SK-N-SH (cell line): ENCODE results near the gene BCAS2. TPM values are rescaled to one million over a fixed set of nuclear protein-coding genes. Genes with fewer than 3 reads are reported as not detected.

Source experiments
- CTCF ChIA-PET: fragments of 300-600, 350-600 bp; formaldehyde crosslinking; extraction: SDS; loops from one replicate; lab custom pipeline; 2021; lab: Yijun Ruan, JAX
- POLR2A ChIA-PET: fragments of 350-600 bp; sonication (Branson Sonifier 250); formaldehyde crosslinking; extraction: SDS; loops from one replicate; lab custom pipeline; 2020; ENCODE audit warnings: antibody characterized with exemption, inconsistent platforms; lab: Yijun Ruan, JAX
- DNase-seq: peaks from one replicate; pipeline ENCODE4 v3.0.0; 2012
- H2AFZ ChIP-seq: fragments of 200-600 bp; sonication (generic); 2 replicates; pipeline ENCODE4 v1.8.1; 2016; ENCODE audit warnings: antibody characterized with exemption, mild to moderate bottlenecking, low read depth
- H3F3A ChIP-seq: fragments of 200-600 bp; sonication (generic); replicated peaks from 2 replicates; pipeline ENCODE3; 2016; ENCODE audit warnings: antibody characterized with exemption, mild to moderate bottlenecking; ENCODE audit not compliant: insufficient read depth
- H3K27ac ChIP-seq, 2 experiments: fragments of 200-500 bp in 1 of 2; fragments of 200-600 bp in 1 of 2; sonication (Bioruptor generic) in 1 of 2; sonication (generic), shearing (Covaris generic) in 1 of 2; 2 replicates each; pipeline versions ENCODE4 v1.5.1 to v1.6.1; 2014 to 2016; ENCODE audit warnings: low read depth in 2 of 2, inconsistent platforms in 1 of 2, low read length in 1 of 2, mild to moderate bottlenecking in 1 of 2, mixed read lengths in 1 of 2
- H3K27me3 ChIP-seq: fragments of 200-600 bp; sonication (generic), shearing (Covaris generic); 2 replicates; pipeline ENCODE4 v1.6.1; 2016; ENCODE audit warnings: mixed run types; ENCODE audit not compliant: insufficient read depth
- H3K36me3 ChIP-seq, 2 experiments: fragments of 200-500 bp in 1 of 2; fragments of 200-600 bp in 1 of 2; sonication (Bioruptor generic) in 1 of 2; sonication (generic) in 1 of 2; replicated peaks in 1 of 2; 2 replicates each; pipeline versions ENCODE3 to v1.5.1; 2014 to 2016; ENCODE audit warnings: low read length in 1 of 2, mild to moderate bottlenecking in 1 of 2; ENCODE audit not compliant: insufficient read depth in 2 of 2, control insufficient read depth in 1 of 2
- H3K4me1 ChIP-seq, 2 experiments: fragments of 200-500 bp in 1 of 2; fragments of 200-600 bp in 1 of 2; sonication (Bioruptor generic) in 1 of 2; sonication (generic), shearing (Covaris generic) in 1 of 2; 2 replicates each; pipeline versions ENCODE4 v1.5.1 to v1.6.1; 2014 to 2016; ENCODE audit warnings: low read depth in 1 of 2, low read length in 1 of 2, mixed run types in 1 of 2; ENCODE audit not compliant: insufficient read depth in 2 of 2, control insufficient read depth in 1 of 2
- H3K4me2 ChIP-seq: fragments of 200-600 bp; sonication (generic), shearing (Covaris generic); 2 replicates; pipeline ENCODE4 v1.6.1; 2017; ENCODE audit warnings: mixed run types
- H3K4me3 ChIP-seq, 2 experiments: fragments of 200-500 bp in 1 of 2; fragments of 200-600 bp in 1 of 2; sonication (Bioruptor generic) in 1 of 2; sonication (generic), shearing (Covaris generic) in 1 of 2; 2 replicates each; pipeline versions ENCODE4 v1.5.1 to v1.8.1; 2014 to 2016; ENCODE audit warnings: low read depth in 2 of 2, inconsistent platforms in 1 of 2, low read length in 1 of 2, mild to moderate bottlenecking in 1 of 2, mixed read lengths in 1 of 2, moderate library complexity in 1 of 2
- H3K79me2 ChIP-seq: fragments of 200-600 bp; sonication (generic); 2 replicates; pipeline ENCODE4 v1.8.1; 2017; ENCODE audit warnings: mild to moderate bottlenecking; ENCODE audit not compliant: insufficient read depth
- H3K9ac ChIP-seq: fragments of 200-600 bp; sonication (generic); 2 replicates; pipeline ENCODE4 v1.6.1; 2017; ENCODE audit warnings: mixed run types
- H3K9me2 ChIP-seq: fragments of 200-600 bp; sonication (generic); 2 replicates; pipeline ENCODE4 v1.6.1; 2017; ENCODE audit warnings: mixed run types
- H3K9me3 ChIP-seq: fragments of 200-600 bp; sonication (generic); 2 replicates; pipeline ENCODE4 v1.6.1; 2017; ENCODE audit warnings: mixed run types, mild to moderate bottlenecking, moderate library complexity
- H4K20me1 ChIP-seq: fragments of 200-600 bp; sonication (generic); 2 replicates; pipeline ENCODE4 v1.6.1; 2017; ENCODE audit warnings: mild to moderate bottlenecking, mixed run types; ENCODE audit not compliant: insufficient read depth
- CHD2 ChIP-seq: fragments of 150-350 bp; IDR thresholded peaks from 2 replicates; pipeline ENCODE4 v1.6.1; 2018; ENCODE audit warnings: low read length; ENCODE audit not compliant: partially characterized antibody
- CTCF ChIP-seq: fragments of 200-600 bp; sonication (generic); IDR thresholded peaks from 2 replicates; pipeline ENCODE4 v1.6.1; 2017; ENCODE audit warnings: antibody characterized with exemption, mild to moderate bottlenecking, moderate library complexity
- ELF1 ChIP-seq: IDR thresholded peaks from 2 replicates; pipeline ENCODE4 v1.4.0; 2012
- EZH2phosphoT487 ChIP-seq: fragments of 200-600 bp; sonication (generic); IDR thresholded peaks from 2 replicates; pipeline ENCODE4 v1.6.1; 2017; ENCODE audit warnings: low read depth, mixed run types, mild to moderate bottlenecking, antibody characterized with exemption, moderate library complexity, borderline replicate concordance
- FOSL2 ChIP-seq: IDR thresholded peaks from 2 replicates; pipeline ENCODE4 v1.4.0; 2012; ENCODE audit warnings: low read depth, mild to moderate bottlenecking, moderate library complexity, borderline replicate concordance
- GABPA ChIP-seq: IDR thresholded peaks from 2 replicates; pipeline ENCODE4 v1.4.0; 2012; ENCODE audit warnings: low read depth, mild to moderate bottlenecking
- GATA2 ChIP-seq: sonication (generic); formaldehyde crosslinking; IDR thresholded peaks from 2 replicates; pipeline ENCODE4 v1.5.0; 2020; ENCODE audit warnings: mild to moderate bottlenecking, missing genetic modification reagents
- IRF3 ChIP-seq: fragments of 150-350 bp; IDR thresholded peaks from 2 replicates; pipeline ENCODE4 v1.6.1; 2016; ENCODE audit warnings: mild to moderate bottlenecking, low read depth, low read length
- MAX ChIP-seq: IDR thresholded peaks from 2 replicates; pipeline ENCODE4 v1.4.0; 2012; ENCODE audit warnings: low read depth
- NRF1 ChIP-seq: IDR thresholded peaks from 2 replicates; pipeline ENCODE4 v1.6.1; 2012; ENCODE audit warnings: low read depth, mild to moderate bottlenecking, low read length
- RFX5 ChIP-seq: IDR thresholded peaks from 2 replicates; pipeline ENCODE4 v1.6.1; 2012; ENCODE audit warnings: mild to moderate bottlenecking, improper control_type of control experiment, low read length
- RXRA ChIP-seq: IDR thresholded peaks from 2 replicates; pipeline ENCODE4 v1.4.0; 2012; ENCODE audit warnings: low read depth, mild to moderate bottlenecking, borderline replicate concordance
- SIN3A ChIP-seq: IDR thresholded peaks from 2 replicates; pipeline ENCODE4 v1.6.1; 2012; ENCODE audit warnings: low read depth, mild to moderate bottlenecking, low read length, moderate library complexity, borderline replicate concordance
- SMC3 ChIP-seq: IDR thresholded peaks from 2 replicates; pipeline ENCODE4 v1.6.1; 2012; ENCODE audit warnings: low read depth, low read length, improper control_type of control experiment
- YY1 ChIP-seq: IDR thresholded peaks from 2 replicates; pipeline ENCODE4 v1.4.0; 2012; ENCODE audit warnings: low read depth, mild to moderate bottlenecking
- ZBTB33 ChIP-seq: IDR thresholded peaks from 2 replicates; pipeline ENCODE4 v1.4.0; 2012; ENCODE audit warnings: low read depth, borderline replicate concordance
- WGBS: methylation state at CpG from one replicate; pipeline ENCODE4 v1.1.6; 2017; ENCODE audit warnings: low lambda C conversion rate; 5-methylcytosine and 5-hydroxymethylcytosine counted together
- polyA plus RNA-seq, 3 experiments: library from polyadenylated mRNA; depleted of rRNA; stranded (reverse); fragments of >200 nt; gene quantifications; 2 replicates each; pipeline ENCODE4 v1.2.3, GENCODE V29; 2012

Gene BCAS2
- polyA plus RNA-seq, 1 of the 3 experiments (the other 2 are of a cell fraction): 19.6 TPM

- Histone ChIP-seq H3K4me3 (no peak overlapping the region), H3K27me3 (no peaks in the 10 kb centered on the region), H3K4me2 (no peak overlapping the region), H3K9me3 (no peaks in the 10 kb centered on the region), H3K9me2 (no peaks in the 10 kb centered on the region), H3K4me1 (no peaks in the 10 kb centered on the region), H3K79me2 (no peaks in the 10 kb centered on the region), H3F3A (no peaks in the 10 kb centered on the region), H4K20me1 (no peaks in the 10 kb centered on the region), H3K9ac (no peak overlapping the region), H3K36me3 (no peaks in the 10 kb centered on the region), H3K27ac (no peak overlapping the region), H2AFZ (no peak overlapping the region)
- WGBS: 49% methylated on average over 2 of the region's 2 CpGs
- CTCF ChIA-PET: no interaction called here
- POLR2A ChIA-PET: no interaction called here
- TF ChIP-seq GABPA (no peak), IRF3 (no peak), NRF1 (no peak), MAX (no peak), RFX5 (no peak), RXRA (no peak), YY1 (no peak)
- DNase-seq: no peak
Measured at GRCh38 chr1:114545796-114546195, 35.6 kb downstream of the BCAS2 start.

- POLR2A ChIA-PET: no interaction called here
- TF ChIP-seq GATA2 (CRISPR knock-in tag) (no peak), ELF1 (no peak), SIN3A (no peak), YY1 (no peak), CTCF (no peak), EZH2phosphoT487 (no peak), ZBTB33 (no peak), FOSL2 (no peak), SMC3 (no peak), CHD2 (no peak)
Measured at GRCh38 chr1:114545315-114545714, 36.1 kb downstream of the BCAS2 start.

More at GRCh38 chr1:114545315-114545714, 36.1 kb downstream of the BCAS2 start:
- Histone ChIP-seq H3K79me2 (no peaks in the 10 kb centered on the region), H3K4me2 (no peak overlapping the region), H3K4me1 (no peaks in the 10 kb centered on the region), H3K9ac (no peak overlapping the region), H3K27ac (no peak overlapping the region), H3K9me3 (no peaks in the 10 kb centered on the region), H3K9me2 (no peaks in the 10 kb centered on the region), H4K20me1 (no peaks in the 10 kb centered on the region), H3K27me3 (no peaks in the 10 kb centered on the region), H2AFZ (no peak overlapping the region), H3K36me3 (no peaks in the 10 kb centered on the region), H3K4me3 (no peak overlapping the region), H3F3A (no peaks in the 10 kb centered on the region)
- 34% methylated on average over 1 of the region's 1 CpG for WGBS
- CTCF ChIA-PET: no interaction called here
- no peak for DNase-seq
